HG02973 (cell line): ENCODE results near the gene MKLN1.

Source experiments
- ATAC-seq: cut with Tn5 transposase; IDR thresholded peaks from one replicate; pipeline ENCODE4 v1.9.1; 2021; ENCODE audit warnings: moderate library complexity; ENCODE audit not compliant: unreplicated experiment

MKLN1 gene

DNA sequence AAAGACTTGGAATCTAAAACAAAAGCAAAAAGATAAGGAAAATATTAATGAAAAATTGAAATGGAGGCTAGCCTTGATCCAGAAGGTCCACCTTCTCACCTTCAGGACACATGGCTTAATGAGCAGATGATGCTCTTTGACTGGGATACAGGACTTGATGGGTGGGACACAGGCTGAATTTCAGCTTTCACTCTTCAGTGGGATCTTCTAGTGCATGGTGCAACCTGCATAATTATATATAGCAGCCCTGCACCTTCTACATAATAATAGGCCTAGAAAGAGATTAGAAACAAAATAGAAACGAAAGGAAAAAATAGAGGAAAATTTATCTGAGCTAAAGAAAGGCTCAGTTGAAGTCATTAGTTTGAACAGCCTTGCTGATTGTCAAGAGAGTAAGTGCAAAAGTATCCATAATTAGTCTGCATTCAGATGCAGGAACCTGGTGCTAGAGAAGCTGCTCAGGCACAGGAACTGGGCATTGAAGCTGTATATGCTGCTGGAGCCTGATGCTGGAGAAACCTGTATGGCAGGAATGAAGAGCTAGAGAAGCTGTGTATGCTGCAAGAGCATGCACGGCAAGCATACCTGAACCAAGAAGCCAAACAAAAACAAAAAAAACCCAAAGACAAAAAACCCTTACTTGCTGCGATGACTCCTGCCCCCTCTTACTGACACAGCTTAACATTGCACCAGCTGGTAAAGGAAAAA, 19.4 kb downstream of the MKLN1 start:
- no peak for ATAC-seq

DNA sequence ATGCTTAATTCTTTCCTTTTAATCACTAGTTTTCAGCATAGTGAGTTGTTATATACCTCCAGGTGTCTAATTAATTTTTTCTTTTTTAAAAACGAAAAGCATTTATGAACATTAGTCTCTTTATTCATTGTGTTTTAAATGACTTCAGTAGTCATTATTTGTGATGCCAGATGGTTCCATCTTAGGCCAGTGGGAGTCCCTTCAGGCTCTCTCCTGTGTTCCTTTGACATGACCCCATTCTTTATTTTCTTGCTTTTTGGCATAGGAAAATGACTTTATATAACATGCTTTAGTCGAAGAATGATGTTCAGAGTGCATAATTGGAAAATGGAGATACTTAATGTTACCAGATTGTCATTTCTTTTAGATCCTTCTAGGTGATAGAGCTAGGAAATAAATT, 24.4 kb downstream of the MKLN1 start:
- ATAC-seq = no peak

DNA sequence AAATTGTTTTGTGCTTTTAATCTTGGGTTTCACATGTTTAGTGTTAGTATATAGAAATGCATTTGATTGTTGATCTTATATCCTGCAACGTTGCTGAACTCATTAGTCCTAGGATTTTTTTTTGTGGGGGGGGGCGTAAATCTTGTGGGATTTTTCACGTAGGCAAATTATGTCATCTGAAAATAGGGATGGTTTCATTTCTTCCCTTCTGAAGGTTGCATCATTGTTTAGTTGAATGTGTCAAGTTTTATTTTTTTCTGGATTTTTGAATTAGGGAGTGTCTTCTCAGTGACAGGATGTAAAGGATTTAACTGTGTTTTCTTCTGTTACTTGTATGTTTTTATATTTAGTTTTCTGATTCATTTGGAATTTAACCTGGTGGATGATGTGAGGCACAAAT, 26.7 kb downstream of the MKLN1 start:
- ATAC-seq = no peak

DNA sequence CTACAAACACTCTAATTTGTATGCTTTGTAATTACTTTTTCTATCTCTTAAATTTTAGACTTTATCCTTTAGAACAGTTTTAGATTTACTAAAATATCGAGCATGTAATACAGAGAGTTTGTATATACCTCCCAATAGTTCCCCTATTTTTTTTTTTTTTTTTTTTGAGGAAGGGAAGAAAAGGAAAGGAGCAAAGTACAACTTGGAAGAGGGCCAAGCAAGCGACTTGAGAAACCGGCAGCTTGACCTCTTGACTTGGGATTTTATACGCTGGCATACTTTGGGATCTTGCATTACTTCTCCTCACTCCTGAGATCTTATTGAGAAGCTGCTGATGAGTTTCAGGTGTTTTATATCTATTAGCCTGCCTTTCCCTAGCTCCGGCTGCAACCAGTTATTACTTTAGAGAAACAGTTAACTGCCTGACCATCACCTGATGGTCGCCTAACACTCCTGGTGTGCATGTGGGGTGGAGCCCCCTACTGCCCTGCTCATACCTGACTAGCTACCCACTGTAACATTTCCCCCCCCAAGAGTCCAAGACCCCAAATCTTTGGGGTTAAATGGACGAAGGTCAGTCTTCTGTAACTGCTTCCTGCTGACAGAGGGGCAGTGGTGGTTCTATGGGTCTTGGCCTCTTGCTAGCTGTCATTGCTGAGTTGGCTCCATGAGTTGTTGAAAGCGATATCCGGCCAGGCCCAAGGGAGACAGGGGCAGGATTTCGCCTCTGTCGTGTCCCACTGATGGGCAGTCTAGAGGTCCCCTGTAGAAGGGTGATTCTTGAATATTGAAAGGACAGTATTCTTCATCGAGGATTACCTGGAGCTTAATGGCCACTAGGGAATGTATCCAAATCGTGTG, 28.5 kb downstream of the MKLN1 start:
- no peak for ATAC-seq

DNA sequence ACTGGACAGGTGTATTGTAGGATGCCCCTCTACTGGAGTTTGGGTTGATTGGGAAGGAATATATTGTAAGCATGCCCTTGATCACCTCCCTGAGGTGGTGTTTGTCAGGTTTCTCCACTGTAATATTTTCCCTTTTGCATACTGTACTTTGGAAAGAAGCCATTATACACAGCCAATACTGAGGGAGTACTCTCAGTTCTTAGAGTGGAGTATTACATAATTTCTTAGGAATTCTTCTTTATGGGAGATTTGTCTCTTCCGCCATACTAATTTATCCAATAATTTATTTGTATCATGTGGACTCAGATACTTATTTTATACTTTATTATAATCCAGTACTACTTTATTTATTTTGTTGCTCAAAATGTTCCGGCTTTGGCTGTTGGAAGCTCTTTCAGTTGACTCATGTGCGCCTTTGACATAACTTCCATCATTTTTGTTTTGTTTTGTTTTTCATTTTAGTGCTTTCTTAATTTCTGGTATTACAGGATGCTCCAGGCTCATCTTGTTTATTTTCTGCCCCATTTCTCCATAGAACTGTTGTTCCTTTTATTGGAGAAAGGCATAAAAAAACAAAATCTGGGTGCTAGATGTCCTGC, 29.7 kb downstream of the MKLN1 start:
- no peak for ATAC-seq

DNA sequence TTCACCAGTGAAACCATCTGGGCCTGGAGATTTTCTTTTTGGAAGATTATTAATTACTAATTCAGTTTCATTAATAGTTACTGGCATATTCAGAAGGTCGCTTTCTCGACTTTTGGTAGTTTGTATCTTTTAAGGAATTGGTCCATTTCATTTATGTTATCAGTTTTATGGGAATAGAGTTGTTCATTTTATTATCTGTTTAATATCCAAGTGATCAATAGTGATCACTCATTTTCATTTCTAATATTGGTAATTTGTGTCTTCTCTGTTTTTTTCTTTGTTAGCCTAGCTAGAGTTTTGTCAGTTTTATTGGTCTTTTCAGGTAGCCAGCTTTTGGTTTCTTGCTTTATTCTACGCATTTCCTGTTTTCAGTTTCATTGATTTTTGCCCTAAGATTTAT, 31.0 kb downstream of the MKLN1 start:
- ATAC-seq = no peak

DNA sequence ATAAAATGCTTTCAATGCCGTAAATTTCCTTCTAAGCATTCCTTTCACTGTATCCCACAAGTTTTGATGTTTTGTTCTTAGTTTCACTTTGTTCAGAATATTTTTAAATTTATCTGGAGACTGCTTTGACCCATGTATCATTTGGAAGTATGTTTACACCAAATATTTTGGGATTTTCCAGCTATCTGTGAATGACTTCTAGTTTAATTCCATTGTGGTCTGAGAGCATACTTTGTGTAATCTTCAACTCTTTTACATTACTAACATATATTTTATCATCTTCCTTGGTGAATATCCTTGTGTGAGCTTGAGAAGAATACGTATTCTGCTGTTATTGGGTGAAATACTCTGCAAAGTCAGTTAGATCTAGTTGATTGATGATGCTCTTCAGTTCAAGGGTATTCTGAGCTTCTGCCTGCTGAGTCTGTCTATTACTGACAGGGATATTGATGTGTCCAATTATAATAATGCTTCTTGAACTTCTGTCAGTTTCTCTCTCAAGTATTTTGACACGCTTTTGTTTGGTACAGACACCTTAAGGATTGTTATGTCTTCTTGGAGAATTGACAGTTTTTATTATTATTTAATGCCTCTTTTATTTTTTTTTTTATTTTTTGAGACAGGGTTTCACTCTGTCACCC, 31.6 kb downstream of the MKLN1 start:
- no peak for ATAC-seq

DNA sequence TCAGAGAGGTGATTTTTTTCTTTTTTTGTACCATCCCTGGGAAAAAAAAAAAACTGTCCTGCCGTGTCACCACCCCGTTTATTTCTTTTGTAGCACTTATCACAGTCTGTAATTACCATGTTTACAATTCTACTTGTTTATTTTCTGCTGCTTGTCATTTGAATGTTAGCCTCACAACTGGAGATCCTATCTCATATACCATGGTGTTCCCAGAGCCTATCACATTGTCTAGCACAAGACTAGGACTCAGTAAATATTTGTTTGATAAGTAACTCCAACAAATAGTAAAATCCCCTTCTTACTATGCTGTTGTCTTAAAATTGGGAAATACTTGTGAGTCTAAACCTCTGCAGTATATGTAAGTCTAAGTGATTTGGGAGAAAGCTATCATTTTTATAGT, 36.0 kb downstream of the MKLN1 start:
- no peak for ATAC-seq

DNA sequence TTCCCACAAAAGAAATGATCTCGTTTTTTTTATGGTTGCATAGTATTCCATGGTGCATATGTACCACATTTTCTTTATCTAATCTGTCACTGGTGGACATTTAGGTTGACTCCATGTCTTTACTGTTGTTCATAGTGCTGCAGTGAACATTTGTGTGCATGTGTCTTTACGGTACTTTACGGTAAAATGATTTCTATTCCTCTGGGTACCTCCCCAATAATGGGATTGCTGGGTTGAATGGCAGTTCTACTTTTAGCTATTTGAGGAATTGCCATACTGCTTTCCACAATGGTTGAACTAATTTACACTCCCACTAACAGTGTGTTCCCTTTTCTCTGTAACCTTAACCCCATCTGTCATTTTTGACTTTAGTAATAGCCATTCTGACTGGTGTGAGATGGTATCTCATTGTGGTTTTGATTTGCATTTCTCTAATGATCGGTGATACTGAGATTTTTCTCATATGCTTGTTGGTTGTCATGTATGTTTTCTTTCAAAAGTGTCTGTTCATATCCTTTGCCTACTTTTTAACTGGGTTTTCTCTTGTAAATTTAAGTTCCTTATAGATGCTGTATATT, 37.2 kb downstream of the MKLN1 start:
- ATAC-seq = no peak

DNA sequence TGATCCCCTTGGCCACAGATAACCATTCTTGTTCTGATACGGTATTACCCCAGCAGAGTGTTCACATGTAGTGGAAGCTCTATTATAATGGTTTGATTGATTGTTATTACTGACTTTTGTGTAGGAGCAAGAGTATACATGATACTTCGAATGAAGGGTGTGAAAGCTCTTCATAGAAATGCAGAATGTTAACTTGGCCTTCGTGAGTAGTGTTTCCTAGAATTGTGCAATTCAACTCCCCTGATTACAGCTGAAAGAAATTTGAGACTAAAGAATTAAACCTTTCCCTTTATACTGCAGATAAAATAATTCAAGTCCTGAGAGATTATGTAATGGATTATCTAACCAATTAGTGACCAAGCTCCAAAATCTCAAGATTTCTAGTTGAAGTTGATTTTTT, 38.2 kb downstream of the MKLN1 start:
- ATAC-seq = no peak

DNA sequence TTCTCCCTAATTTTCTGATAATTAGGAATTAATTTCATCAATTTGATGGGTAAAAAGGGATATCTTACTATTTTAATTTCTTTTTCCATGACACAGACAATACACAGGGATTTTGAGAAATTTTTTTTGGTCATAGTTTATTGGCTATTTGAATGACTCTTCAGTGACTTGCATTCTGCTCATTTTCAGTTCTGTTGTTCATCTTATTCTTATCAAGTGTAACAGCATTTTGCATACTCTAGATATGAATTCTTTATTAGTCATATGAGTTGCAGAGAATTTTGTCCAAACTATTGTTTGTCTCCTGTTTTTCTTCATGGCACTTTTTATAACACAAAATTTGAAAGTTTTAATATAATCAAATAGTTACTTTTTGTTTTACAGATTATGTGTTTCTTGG, 41.7 kb downstream of the MKLN1 start:
- ATAC-seq = no peak

DNA sequence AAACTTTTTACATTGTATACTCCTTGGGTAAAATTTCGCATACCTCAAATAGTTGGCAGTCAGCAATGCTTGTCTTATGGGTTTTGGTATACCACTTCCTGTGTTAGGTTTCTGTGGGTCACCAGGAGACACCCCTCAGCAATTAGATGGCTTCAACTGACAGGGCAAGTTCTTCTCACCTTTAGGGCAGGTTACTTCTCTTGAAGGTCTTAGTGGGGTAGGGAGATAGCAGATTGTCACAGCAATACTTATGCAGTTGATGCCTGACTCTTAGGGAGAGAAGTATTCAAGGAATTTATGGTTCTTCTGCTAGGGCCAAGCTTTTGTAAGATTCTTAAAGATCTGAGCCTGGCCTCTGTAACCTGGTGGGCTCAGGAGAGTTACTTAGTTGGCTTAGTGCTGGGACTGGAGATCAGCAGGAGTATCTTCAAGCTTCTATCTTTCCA, 42.9 kb downstream of the MKLN1 start:
- ATAC-seq = peak; percentile 72

DNA sequence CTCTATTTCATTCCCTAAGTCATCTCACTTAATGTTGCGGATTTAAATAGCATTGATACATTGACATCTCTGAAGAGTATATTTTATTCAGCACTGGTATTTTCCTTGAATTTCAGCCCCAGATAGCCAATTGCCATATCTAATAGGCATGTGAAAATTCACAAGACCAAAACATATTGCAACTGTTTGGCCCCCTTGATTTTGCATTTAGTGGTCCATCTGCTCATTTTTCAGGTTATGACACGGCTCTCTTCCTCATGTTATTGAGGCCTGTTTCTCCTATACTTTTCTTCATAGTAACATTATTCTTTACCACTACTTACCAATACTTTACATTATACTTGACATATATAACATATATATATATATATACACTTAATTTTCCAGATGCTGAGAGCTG, 43.7 kb downstream of the MKLN1 start:
- no peak for ATAC-seq

DNA sequence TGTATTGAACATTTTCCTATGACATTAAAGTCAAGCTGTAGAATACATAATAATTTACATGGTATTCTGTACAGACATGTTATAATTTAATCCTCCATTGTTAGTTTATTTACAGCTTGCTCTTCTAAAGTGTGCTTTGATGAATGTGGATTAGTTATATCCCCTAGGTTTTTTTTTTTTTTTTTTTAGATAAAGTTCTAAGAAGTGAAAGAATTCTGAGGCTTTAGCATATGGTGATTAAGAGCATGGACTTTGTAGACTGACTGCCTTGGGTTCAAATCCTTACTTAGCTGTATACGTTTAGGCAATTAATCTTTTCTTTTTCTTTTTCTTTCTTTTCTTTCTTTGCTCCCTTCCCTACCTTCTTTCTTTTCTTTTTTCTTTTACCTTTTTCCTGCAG, 44.9 kb downstream of the MKLN1 start:
- ATAC-seq = no peak

DNA sequence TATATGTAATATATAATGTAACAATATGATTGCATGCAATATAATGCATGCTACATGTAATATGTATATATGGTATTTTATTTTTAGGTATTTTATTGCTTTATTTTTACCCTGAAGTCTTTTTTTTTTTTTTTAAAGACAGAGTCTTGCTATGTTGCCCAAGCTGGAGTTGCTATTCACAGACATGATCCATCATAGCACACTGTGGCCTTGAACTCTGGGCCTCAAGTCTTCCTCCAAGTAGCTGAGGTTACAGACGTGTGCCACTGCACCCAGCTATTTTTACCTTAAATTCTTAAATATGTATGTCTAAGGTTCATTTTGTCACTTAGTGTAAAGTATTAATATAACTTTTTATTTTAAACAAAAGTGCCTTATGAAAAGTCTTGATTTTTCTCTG, 47.1 kb downstream of the MKLN1 start:
- no peak for ATAC-seq

DNA sequence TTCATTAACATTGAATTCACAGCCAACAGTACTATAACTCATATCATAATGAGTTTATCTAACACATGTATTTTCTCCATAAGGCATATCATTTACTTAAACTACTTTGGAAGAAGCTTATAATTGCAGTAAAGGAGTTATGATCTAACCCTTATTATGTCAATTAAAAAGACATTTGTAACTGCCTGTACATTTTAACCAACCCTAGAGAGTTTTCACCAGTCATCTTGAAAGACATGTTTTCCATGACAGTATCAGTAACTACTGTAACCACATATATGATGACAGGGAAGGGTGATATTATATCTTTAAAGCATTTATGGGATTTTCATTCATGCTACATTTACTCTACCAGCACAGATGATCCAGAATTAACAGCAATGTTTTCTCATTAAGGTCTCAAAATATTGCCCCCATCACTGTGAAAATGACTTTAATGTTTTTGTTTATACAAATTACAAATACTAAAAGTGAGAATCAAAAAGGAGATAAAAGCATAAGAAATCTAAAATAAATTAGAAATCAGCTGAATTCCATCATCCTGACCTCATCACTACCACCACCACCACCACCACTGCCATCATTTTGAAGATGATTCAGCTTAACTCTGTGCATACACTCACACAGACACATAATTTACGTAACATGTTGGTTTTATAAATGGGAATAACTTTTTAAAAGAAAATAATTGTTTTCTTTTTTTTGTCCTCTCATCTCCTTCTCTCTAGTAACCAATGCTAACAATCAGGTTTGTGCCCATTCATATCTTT, 53.6 kb downstream of the MKLN1 start:
- ATAC-seq = no peak

DNA sequence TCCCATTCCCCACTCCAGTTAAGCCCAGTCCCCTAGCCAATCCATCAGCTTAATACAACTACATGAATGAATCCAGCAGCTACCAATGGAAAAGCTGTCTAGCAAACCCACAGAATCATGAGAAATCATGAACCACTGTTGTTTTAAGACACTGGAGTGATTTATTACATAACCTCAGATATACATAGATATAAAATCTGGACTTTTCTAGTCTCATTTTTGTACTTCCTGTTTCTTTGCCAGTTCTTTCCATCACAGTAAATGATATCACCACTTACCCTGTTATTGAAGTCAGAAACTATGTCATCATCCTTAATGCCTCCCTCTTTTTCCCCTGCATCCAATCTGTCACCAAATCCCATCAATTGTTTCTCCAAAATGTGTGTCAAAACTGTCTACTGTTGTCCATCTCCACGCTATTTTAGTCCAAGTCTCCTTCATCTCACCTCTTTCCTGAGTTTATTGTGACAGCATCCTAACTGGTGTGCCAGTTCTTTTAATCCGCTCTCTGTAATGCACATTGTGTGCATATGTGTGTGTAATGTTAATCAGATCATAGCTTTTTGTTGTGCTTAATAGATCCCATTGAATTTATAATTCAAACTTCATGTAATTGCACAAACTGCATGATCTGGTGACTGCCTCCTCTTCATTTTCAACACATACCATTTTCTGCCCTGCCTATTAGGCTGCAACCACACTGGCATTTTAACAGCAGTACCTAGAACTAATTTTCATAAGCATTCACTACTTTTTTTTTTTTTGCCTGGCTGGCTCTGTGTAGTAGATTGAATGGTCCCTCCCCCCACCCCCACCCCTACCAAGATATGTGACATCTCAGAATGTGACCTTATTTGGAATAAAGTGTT, 56.0 kb downstream of the MKLN1 start:
- no peak for ATAC-seq

DNA sequence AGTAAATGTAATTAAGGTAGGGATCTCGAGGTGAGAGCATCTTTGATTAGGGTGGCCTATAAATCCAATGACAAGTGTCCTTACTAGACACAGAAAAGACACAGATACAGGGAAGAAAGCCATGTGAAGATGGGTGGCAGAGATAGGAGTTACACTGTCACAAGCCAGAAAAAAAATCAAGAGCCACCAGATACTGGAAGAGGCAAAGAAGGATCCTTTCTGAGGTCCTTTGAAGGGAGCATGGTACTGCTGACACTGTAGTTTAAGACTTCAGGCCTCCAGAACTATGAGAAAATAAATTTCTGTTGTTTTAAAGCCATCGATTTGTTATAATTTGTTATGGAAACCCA, 56.6 kb downstream of the MKLN1 start:
- ATAC-seq = no peak

DNA sequence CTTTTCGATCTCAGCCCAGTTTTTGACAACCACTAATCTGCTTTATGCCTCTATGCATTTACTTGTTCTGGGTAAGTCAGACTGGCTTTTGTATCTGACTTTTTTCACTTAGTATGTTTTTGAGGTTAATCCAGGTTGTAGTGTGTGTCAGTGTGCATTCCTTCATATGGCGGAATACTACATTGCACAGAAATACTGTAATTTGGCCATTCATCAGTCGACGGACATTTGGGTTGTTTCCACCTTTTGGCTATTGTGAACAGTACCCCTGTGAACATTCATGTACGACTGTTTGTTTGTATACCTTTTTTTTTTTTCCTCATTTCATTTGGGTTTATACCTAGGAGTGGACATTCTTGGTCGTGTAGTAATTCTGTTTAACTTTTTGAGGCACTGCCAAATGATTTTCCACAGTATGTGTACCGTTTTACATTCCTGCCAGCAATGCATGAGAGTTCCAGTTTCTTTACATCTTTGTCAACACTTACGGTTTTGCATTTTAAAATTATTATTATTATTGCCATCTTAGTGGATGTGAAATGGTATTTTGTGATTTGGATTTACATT, 57.4 kb downstream of the MKLN1 start:
- no peak for ATAC-seq
